SU-DHL-6 (cell line): ENCODE results near the gene CCDC136.

Source experiments
- CTCF ChIP-seq: fragments of 200-600 bp; sonication (generic); IDR thresholded peaks from one replicate; pipeline ENCODE4 v1.5.1; 2017; ENCODE audit warnings: antibody characterized with exemption, mild to moderate bottlenecking, low read length, moderate library complexity; ENCODE audit not compliant: insufficient read depth, poor library complexity, severe bottlenecking
- EZH2phosphoT487 ChIP-seq: fragments of 200-600 bp; sonication (generic), shearing (Covaris generic); conservative IDR thresholded peaks from 2 replicates; pipeline ENCODE4 v1.6.1; 2018; ENCODE audit warnings: mild to moderate bottlenecking, antibody characterized with exemption, low read length, moderate library complexity, mixed read lengths

- TF ChIP-seq CTCF (no peak), EZH2phosphoT487 (no peak)
Measured at GRCh38 chr7:128781126-128781525, 10.6 kb upstream of the CCDC136 start.
